ENCODE data around the gene SCRN2. TPM values are rescaled to one million over a fixed set of nuclear protein-coding genes. Genes with fewer than 3 reads are reported as not detected.

Gene SCRN2
- total RNA-seq, 1 donor from 2014 or later: 29.8 TPM

DNA sequence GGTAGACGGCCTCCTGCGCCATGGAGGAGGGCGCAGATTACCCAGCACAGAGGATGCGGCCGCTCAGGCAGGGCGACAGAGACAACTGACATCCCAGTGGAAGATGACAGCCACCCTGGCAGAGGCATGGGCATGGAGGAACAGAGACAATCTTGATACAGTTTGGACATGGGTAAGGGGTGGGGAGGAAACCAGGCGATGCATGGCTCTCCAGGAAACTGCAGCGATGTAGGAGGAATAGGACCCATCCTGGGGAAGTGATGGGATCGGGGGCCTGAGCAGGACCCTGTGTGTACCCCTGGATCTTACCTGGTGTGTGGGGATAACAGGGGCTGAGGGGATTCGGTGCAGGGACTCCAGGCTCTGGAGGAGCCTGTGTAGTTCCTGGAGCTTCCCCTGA lies 24.1 kb downstream of the SCRN2 start:
- no peak overlapping the region for H3K27ac ChIP-seq
- no peak overlapping the region for H3K4me3 ChIP-seq
- no peaks in the 10 kb centered on the region for H3K79me2 ChIP-seq (ENCODE audit: low read depth)
- H3K4me2 ChIP-seq: no peak overlapping the region
- peaks cover 5% of the 10 kb centered on the region for H3K4me1 ChIP-seq
- H3K36me3 ChIP-seq: no peaks in the 10 kb centered on the region
- peaks cover 5% of the 10 kb centered on the region for H4K20me1 ChIP-seq (ENCODE audit: low read depth)
- no peaks in the 10 kb centered on the region for H3F3A ChIP-seq (ENCODE audit: low read depth)
- H2AFZ ChIP-seq (replicated peaks): no peak overlapping the region
- TF ChIP-seq, protein P1, sequence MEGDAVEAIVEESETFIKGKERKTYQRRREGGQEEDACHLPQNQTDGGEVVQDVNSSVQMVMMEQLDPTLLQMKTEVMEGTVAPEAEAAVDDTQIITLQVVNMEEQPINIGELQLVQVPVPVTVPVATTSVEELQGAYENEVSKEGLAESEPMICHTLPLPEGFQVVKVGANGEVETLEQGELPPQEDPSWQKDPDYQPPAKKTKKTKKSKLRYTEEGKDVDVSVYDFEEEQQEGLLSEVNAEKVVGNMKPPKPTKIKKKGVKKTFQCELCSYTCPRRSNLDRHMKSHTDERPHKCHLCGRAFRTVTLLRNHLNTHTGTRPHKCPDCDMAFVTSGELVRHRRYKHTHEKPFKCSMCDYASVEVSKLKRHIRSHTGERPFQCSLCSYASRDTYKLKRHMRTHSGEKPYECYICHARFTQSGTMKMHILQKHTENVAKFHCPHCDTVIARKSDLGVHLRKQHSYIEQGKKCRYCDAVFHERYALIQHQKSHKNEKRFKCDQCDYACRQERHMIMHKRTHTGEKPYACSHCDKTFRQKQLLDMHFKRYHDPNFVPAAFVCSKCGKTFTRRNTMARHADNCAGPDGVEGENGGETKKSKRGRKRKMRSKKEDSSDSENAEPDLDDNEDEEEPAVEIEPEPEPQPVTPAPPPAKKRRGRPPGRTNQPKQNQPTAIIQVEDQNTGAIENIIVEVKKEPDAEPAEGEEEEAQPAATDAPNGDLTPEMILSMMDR (IDR thresholded peaks at IDR 0.05): no peak
- TF ChIP-seq EZH2 (IDR thresholded peaks at IDR 0.05) (no peak), EZH2phosphoT487 (IDR thresholded peaks at IDR 0.05) (no peak)
- DNase-seq (ENCODE audit: low spot score): no peak
- no peak overlapping the region for H3K9ac ChIP-seq
- Mint-ChIP-seq H3K4me1 (peaks cover 12% of the 10 kb centered on the region), H3K27ac (no peak overlapping the region), H3K9me3 (no peaks in the 10 kb centered on the region), H3K27me3 (ENCODE audit: insufficient read depth, low read depth) (peaks cover 2% of the 10 kb centered on the region), H3K4me3 (no peak overlapping the region), H3K36me3 (peaks cover 9% of the 10 kb centered on the region)
- H3K9me3 ChIP-seq (ENCODE audit: low read depth): no peaks in the 10 kb centered on the region
- H3K27me3 ChIP-seq: no peaks in the 10 kb centered on the region

DNA sequence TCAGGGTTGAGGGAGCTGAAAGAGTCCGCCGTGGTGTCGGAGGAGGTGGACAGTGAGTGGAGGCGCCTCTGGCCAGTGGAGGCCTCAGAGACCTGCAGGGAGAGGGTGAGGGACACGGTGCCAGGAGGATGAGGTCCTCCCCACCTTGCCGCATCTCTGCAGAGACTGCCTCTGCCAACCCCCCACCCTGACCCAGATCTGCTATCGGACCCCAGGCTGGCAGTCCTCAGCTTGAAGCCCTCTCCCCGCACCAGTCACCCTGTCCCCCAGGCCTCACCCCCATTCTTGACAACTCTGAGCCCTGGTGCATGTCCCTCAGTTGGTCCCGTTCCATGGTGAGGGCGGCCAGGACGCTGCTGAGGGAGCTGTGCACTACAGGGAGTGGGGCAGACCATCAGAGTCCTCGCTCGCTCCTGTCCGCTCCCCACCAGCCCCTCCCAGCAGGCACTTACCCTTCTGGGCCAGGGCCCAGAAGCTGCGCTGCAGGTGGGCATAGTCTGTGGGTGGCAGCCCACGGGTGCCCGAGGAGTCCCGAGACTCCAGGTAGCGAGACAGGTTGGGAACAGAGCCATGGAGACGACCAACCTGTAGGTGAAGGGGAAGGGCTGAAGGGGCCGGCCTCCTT lies 24.9 kb downstream of the SCRN2 start:
- Mint-ChIP-seq H3K4me3 (no peak overlapping the region), H3K9me3 (no peaks in the 10 kb centered on the region), H3K27ac (no peak overlapping the region), H3K4me1 (peaks cover 8% of the 10 kb centered on the region), H3K27me3 (ENCODE audit: insufficient read depth, low read depth) (peaks cover 2% of the 10 kb centered on the region), H3K36me3 (peaks cover 9% of the 10 kb centered on the region)
- H3K9ac ChIP-seq: no peak overlapping the region
- peaks cover 4% of the 10 kb centered on the region for H3K4me1 ChIP-seq
- no peaks in the 10 kb centered on the region for H3K36me3 ChIP-seq
- H4K20me1 ChIP-seq (ENCODE audit: low read depth): peaks cover 5% of the 10 kb centered on the region
- H3K79me2 ChIP-seq (ENCODE audit: low read depth): no peaks in the 10 kb centered on the region
- TF ChIP-seq EZH2 (IDR thresholded peaks at IDR 0.05) (no peak), EZH2phosphoT487 (IDR thresholded peaks at IDR 0.05) (no peak)
- TF ChIP-seq, protein P1 (IDR thresholded peaks at IDR 0.05): no peak
- H3K4me2 ChIP-seq: no peak overlapping the region
- no peaks in the 10 kb centered on the region for H3K9me3 ChIP-seq (ENCODE audit: low read depth)
- H2AFZ ChIP-seq (replicated peaks): no peak overlapping the region
- no peaks in the 10 kb centered on the region for H3K27me3 ChIP-seq
- H3F3A ChIP-seq (ENCODE audit: low read depth): no peaks in the 10 kb centered on the region
- DNase-seq (ENCODE audit: low spot score): no peak
- H3K27ac ChIP-seq: no peak overlapping the region
- no peak overlapping the region for H3K4me3 ChIP-seq

DNA sequence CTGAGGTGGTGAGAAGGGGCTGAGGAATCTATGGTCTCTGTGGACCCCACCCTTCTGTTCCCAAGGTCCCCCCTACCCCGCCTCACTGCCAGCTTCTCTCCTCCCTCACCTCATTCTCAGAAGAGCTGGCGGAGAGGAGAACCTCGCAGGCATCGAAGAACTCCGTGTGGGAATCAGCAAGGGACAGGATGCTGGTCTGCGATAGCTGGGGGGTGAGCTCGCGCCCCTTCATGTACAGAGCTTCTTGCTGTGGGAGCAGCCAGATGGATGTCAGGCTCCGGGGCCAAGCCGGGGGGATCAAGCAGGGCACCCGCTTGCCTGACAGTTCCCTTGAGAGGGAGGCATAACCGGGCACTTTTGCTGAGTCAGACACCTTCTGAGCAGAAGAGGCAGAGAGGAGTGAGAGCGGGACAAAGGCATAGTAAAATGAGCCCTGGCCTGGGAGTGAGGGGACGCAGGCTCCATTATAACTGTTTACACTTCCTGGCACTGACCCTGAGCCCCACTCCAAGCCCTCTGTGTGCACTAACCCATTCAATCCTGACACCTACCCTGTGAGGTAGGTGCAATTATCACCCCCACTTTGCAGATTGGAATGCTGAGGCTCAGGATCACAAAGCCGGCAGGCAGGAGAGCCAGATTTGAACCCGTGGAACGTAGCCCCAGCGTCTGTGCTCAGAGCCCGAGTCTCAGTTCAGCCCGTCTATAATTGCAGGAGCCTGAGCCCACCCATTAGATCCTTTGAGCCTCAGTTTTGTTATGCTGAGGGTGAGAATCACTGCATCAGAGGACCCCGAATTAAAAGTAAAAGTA lies 25.8 kb downstream of the SCRN2 start:
- Histone ChIP-seq H3K9me3 (ENCODE audit: low read depth) (no peaks in the 10 kb centered on the region), H3K4me3 (no peak overlapping the region), H3K9ac (no peak overlapping the region), H3K79me2 (ENCODE audit: low read depth) (no peaks in the 10 kb centered on the region), H4K20me1 (ENCODE audit: low read depth) (no peaks in the 10 kb centered on the region), H3K4me1 (no peaks in the 10 kb centered on the region), H3K27ac (no peak overlapping the region), H3K4me2 (no peak overlapping the region), H2AFZ (replicated peaks) (no peak overlapping the region), H3K36me3 (no peaks in the 10 kb centered on the region), H3K27me3 (no peaks in the 10 kb centered on the region), H3F3A (ENCODE audit: low read depth) (no peaks in the 10 kb centered on the region)
- TF ChIP-seq EZH2phosphoT487 (IDR thresholded peaks at IDR 0.05) (no peak), EZH2 (IDR thresholded peaks at IDR 0.05) (no peak)
- TF ChIP-seq, protein P1 (IDR thresholded peaks at IDR 0.05): no peak
- peaks cover 9% of the 10 kb centered on the region for H3K36me3 Mint-ChIP-seq
- peak overlapping the region; percentile 33 for H3K27ac Mint-ChIP-seq
- peaks cover 2% of the 10 kb centered on the region for H3K4me1 Mint-ChIP-seq
- no peak overlapping the region for H3K4me3 Mint-ChIP-seq
- no peaks in the 10 kb centered on the region for H3K9me3 Mint-ChIP-seq
- H3K27me3 Mint-ChIP-seq (ENCODE audit: insufficient read depth, low read depth): peaks cover 4% of the 10 kb centered on the region
- DNase-seq (ENCODE audit: low spot score): no peak
